CD8-positive, alpha-beta memory T cell (primary cell): ENCODE results near the gene ARID3C. TPM values are rescaled to one million over a fixed set of nuclear protein-coding genes. Genes with fewer than 3 reads are reported as not detected.

Experiments
- CTCF ChIA-PET: fragments of 350-600 bp; sonication (Branson Sonifier 250); formaldehyde crosslinking; loops from one replicate; lab custom pipeline; 2021; ENCODE audit warnings: antibody characterized with exemption; lab: Charles Lee
- POLR2A ChIA-PET: fragments of 350-600 bp; sonication (Branson Sonifier 250); formaldehyde crosslinking; loops from one replicate; lab custom pipeline; 2021; ENCODE audit warnings: antibody characterized with exemption; lab: Charles Lee
- DNase-seq, 5 donors: peaks; one replicate each; pipeline versions ENCODE4 v3.0.0 to v3.0.0-alpha.2; 2020 to 2022; ENCODE audit warnings: mixed read lengths in 1 of 5
- H3K27ac ChIP-seq: one replicate; pipeline ENCODE4 v1.7.0; 2013; ENCODE audit warnings: low read depth, mild to moderate bottlenecking, low read length, moderate library complexity
- H3K27me3 ChIP-seq: 2 replicates; pipeline ENCODE4 v1.7.0; 2013; ENCODE audit warnings: low read length, mild to moderate bottlenecking; ENCODE audit not compliant: insufficient read depth, poor library complexity, severe bottlenecking
- H3K36me3 ChIP-seq: 2 replicates; pipeline ENCODE4 v1.7.0; 2013; ENCODE audit warnings: mild to moderate bottlenecking, low read length, moderate library complexity; ENCODE audit not compliant: insufficient read depth
- H3K4me1 ChIP-seq: 2 replicates; pipeline ENCODE4 v1.7.0; 2013; ENCODE audit warnings: mild to moderate bottlenecking, low read length, moderate library complexity; ENCODE audit not compliant: insufficient read depth
- H3K4me3 ChIP-seq: 2 replicates; pipeline ENCODE4 v1.7.0; 2013; ENCODE audit warnings: mild to moderate bottlenecking, low read length
- H3K9me3 ChIP-seq: 2 replicates; pipeline ENCODE4 v1.7.0; 2013; ENCODE audit warnings: mild to moderate bottlenecking, low read length
- H3K27ac Mint-ChIP-seq, 8 donors: one replicate each; pipeline ENCODE4 v1.8.0; 2020 to 2021; ENCODE audit warnings: mixed read lengths in 8 of 8, mild to moderate bottlenecking in 6 of 8, inconsistent platforms in 3 of 8, moderate library complexity in 3 of 8
- H3K27me3 Mint-ChIP-seq, 2 donors: one replicate each; pipeline ENCODE4 v1.8.0; 2020 to 2021; ENCODE audit warnings: mixed read lengths in 2 of 2, mild to moderate bottlenecking in 1 of 2, moderate library complexity in 1 of 2
- H3K36me3 Mint-ChIP-seq, 3 donors: one replicate each; pipeline ENCODE4 v1.8.0; 2020 to 2021; ENCODE audit warnings: mixed read lengths in 3 of 3, inconsistent platforms in 1 of 3, mild to moderate bottlenecking in 1 of 3
- H3K4me1 Mint-ChIP-seq, 3 donors: one replicate each; pipeline ENCODE4 v1.8.0; 2020 to 2021; ENCODE audit warnings: mixed read lengths in 3 of 3, inconsistent platforms in 1 of 3, mild to moderate bottlenecking in 1 of 3
- H3K4me3 Mint-ChIP-seq, 7 donors: one replicate each; pipeline ENCODE4 v1.8.0; 2020 to 2021; ENCODE audit warnings: mixed read lengths in 7 of 7, mild to moderate bottlenecking in 6 of 7, moderate library complexity in 4 of 7, inconsistent platforms in 2 of 7
- H3K9me3 Mint-ChIP-seq, 5 donors: one replicate each; pipeline ENCODE4 v1.8.0; 2020 to 2022; ENCODE audit warnings: mixed read lengths in 5 of 5, mild to moderate bottlenecking in 3 of 5, moderate library complexity in 2 of 5, inconsistent platforms in 1 of 5
- polyA plus RNA-seq: library from polyadenylated mRNA; unstranded; fragments of 300-500 nt; fragmentation: Illumina TruSeq; gene quantifications from one replicate; pipeline ENCODE4 v1.2.3, GENCODE V29; 2021
- total RNA-seq, 2 experiments: library from RNA; stranded (reverse); gene quantifications; one replicate each; pipeline ENCODE4 v1.2.3, GENCODE V29; 2021

ARID3C gene
- total and polyA plus RNA-seq, 3 experiments from 2014 or later: 0.22 to 0.44 TPM; not detected in 1

DNA sequence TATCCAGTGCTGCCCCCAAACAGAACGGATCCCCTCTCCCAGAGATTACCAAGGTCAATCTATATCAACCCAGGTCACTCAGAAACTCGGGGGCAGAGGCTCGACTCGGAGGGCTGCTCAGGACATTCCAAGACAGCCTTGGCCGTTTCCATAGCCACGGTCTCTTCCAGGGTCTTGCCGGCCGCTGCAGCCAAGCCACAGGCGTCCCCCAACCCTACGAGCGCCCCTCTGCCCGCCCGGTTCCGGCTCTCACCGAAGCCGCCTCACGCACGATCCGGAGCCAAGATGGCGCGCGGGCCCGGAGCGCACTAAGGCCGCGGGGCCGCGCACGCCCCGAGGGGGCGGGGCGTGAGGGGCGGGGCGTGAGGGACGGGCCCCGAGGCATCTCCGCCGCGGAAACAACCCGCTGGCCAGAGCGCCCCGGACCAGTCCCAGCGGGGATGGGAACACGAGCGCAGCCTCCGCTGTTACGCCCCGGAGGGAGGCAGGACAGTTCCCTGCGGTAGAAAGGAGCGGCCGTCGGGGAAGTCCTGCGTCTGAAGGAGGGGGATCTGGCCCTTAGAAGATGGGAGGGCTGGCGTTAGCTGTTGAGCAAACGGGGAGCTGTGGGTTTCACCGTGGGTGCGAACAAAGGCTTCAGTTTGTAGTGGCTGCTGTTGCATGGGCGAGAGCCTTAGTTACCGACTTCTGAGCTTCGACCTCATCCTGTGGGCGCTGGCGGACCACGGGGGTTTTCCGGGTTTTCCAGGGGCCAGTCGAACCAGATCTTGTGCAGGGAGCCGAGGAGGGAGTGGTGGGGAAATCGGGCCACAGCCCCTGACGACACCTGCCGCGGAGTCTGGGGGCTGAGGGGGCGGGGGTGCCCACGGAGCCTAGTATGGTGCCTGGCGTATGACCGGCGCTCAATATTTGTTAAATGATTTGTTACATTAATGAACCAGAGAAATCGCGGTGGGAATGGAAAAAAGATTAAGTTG lies 16.8 kb downstream of the ARID3C start, which contains the start of gene RPP25L:
TSS of gene RPP25L (minus strand) at position 287 of the 977 bp plus-strand sequence. CDS start 801 bp downstream, outside the sequence.
- POLR2A ChIA-PET: interaction anchor here (0.6 to 1.6 kb wide), 8 partner anchors 8 to 53 kb away, joined by 3 to 13 read pairs (median 5); partner anchors contain the start of genes DCTN3, GALT and SIGMAR1
- peak within 1 kb of the TSS; percentile 88 to 99 (median 93) for H3K27ac Mint-ChIP-seq
- H3K4me3 ChIP-seq: peak within 1 kb of the TSS; percentile 90

DNA sequence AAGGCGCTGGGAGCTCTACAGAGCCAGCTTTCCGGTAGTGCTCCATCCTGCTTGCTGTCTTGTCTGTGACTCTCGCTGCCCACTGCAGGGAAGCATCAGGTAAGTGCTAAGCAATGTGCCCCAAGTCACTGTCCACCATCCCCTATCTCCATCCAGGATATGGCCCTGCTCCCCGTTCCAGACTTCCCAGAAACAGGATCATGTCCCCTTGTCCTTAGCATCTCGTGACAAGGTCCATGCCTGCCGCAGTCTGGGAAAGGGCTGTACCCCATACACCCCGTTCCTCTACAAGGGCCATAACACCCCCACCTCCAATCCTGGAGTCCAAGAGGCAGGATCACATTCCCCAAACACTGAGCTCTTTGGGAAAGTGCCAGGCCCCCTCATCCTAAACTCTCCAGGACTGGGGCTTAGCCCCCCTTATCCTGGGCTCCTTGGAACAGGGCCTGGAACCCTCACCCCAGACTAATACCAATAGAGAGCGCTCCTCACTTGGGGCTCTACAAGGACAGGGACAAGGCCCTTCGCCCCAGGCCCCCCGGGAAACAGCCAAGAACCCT lies 17.5 kb downstream of the ARID3C start:
- Histone ChIP-seq H3K4me3 (peak overlapping the region; percentile 90), H3K4me1 (peaks cover 22% of the 10 kb centered on the region), H3K36me3 (peaks cover 3% of the 10 kb centered on the region), H3K27ac (peak overlapping the region; percentile 85), H3K27me3 (no peaks in the 10 kb centered on the region), H3K9me3 (no peaks in the 10 kb centered on the region)
- CTCF ChIA-PET: interaction anchor here (0.6 to 1.9 kb wide), 5 partner anchors 9 to 232 kb away, joined by 3 to 29 read pairs (median 6); partner anchors contain the start of gene DCTN3
- Mint-ChIP-seq H3K36me3 (peaks cover 0 to 40% (median 7%) of the 10 kb centered on the region in 3 donors), H3K27me3 (peaks cover 0 to 2% of the 10 kb centered on the region in 2 donors), H3K4me3 (peak overlapping the region; percentile 85 to 94 (median 88)), H3K9me3 (no peaks in the 10 kb centered on the region), H3K27ac (peak overlapping the region; percentile 88 to 99 (median 93)), H3K4me1 (peaks cover 22 to 32% (median 26%) of the 10 kb centered on the region in 3 donors)
- DNase-seq: peak in 1 of 5 donors; percentile 17
- POLR2A ChIA-PET: interaction anchor here (0.6 to 1.6 kb wide), 5 partner anchors 9 to 50 kb away, joined by 3 to 7 read pairs (median 5); partner anchors contain the start of genes DCTN3, GALT and SIGMAR1

More for the DNA sequence above, 16.8 kb downstream of the ARID3C start, which contains the start of gene RPP25L:
- peaks cover 6% of the 10 kb centered on the region for H3K36me3 ChIP-seq
- H3K4me1 ChIP-seq: peaks cover 22% of the 10 kb centered on the region
- peaks cover 0 to 2% of the 10 kb centered on the region in 2 donors for H3K27me3 Mint-ChIP-seq
- peak within 1 kb of the TSS; percentile 85 for H3K27ac ChIP-seq
- no peaks in the 10 kb centered on the region for H3K27me3 ChIP-seq
- peak within 1 kb of the TSS; percentile 85 to 94 (median 88) for H3K4me3 Mint-ChIP-seq
- peak; percentile 79 to 88 (median 86) for DNase-seq
- peaks cover 0 to 47% (median 12%) of the 10 kb centered on the region in 3 donors for H3K36me3 Mint-ChIP-seq
- CTCF ChIA-PET: interaction anchor here (0.6 to 1.9 kb wide), 14 partner anchors 8 to 233 kb away, joined by 3 to 29 read pairs (median 6); partner anchors contain the start of genes CCL27, DCTN3, GALT and SIGMAR1
- no peaks in the 10 kb centered on the region for H3K9me3 Mint-ChIP-seq
- H3K9me3 ChIP-seq: no peaks in the 10 kb centered on the region
- H3K4me1 Mint-ChIP-seq: peaks cover 22 to 32% (median 26%) of the 10 kb centered on the region in 3 donors

DNA sequence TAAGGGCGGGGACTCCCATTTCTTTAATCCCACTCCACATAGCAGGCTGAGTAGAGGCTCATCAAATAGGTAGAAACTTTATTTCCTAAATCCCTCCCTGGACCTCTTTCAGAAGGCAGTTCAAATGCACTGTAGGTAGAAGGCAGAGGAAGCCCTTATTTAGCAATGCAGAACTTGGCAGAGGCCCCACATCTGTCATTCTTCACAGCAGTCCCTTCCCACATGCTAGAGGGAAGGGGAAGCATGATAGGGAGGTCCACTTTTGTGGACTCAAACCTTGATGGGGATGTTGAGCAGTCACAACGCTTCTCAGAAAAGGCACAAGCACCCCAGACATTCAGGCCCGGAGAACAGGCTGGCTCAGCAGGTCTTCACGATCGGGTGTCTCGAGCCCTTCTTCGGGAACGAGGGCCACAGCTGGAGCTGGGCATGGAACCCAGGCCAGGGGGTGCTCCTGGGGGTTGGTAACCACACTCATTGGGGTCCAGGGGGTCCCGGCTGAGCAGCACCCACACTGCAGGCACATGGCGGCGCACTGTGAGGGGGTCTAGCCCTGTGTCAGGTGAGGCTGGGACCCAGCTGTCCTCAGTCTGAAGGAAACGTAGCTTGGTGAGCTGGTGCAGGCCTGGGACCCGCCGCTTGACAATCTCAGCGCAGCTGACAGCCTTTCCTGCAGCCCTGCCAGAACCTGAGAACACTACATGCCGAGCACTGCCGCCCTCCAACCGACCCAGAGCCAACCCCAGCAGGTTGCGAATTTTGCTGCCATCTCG lies 18.2 kb downstream of the ARID3C start:
- Mint-ChIP-seq H3K36me3 (peaks cover 0 to 33% (median 4%) of the 10 kb centered on the region in 3 donors), H3K27ac (peak overlapping the region in 5 of 8 donors; percentile 48 to 95 (median 81)), H3K4me3 (peak overlapping the region in 6 of 7 donors; percentile 65 to 94 (median 86)), H3K27me3 (peaks cover 0 to 2% of the 10 kb centered on the region in 2 donors), H3K9me3 (no peaks in the 10 kb centered on the region), H3K4me1 (peaks cover 22 to 32% (median 26%) of the 10 kb centered on the region in 3 donors)
- Histone ChIP-seq H3K27me3 (no peaks in the 10 kb centered on the region), H3K36me3 (no peaks in the 10 kb centered on the region), H3K4me1 (peaks cover 22% of the 10 kb centered on the region), H3K9me3 (no peaks in the 10 kb centered on the region), H3K4me3 (peak overlapping the region; percentile 90), H3K27ac (no peak overlapping the region)
- ChIA-PET POLR2A (interaction anchor here (0.6 to 1.6 kb wide), 5 partner anchors 10 to 51 kb away, joined by 3 to 7 read pairs (median 5); partner anchors contain the start of genes DCTN3, GALT and SIGMAR1), CTCF (interaction anchor here (0.6 to 1.9 kb wide), 5 partner anchors 10 to 232 kb away, joined by 3 to 29 read pairs (median 6); partner anchors contain the start of gene DCTN3)
- no peak for DNase-seq

DNA sequence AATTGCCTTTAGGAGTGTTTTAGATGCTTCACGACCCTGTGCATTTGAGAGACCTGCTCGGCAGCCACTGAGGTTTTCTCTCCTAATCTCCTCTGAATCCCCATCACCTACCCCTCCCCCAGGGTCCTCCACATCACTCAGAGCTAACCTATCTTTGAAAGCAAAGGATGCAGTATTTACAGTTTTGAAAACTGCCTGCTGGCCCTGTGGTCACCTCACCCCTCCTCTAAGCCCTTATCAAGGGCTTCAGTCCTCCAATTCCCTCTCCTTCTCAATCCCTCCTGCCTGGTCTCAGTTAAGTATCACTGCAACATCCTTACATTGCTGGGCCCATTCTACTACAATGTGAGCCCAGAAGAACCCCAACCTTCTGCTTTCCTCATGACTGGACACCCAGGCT lies 21.5 kb downstream of the ARID3C start:
- DNase-seq: no peak
- no peak overlapping the region for H3K27ac ChIP-seq
- peaks cover 13% of the 10 kb centered on the region for H3K4me1 ChIP-seq
- H3K36me3 ChIP-seq: no peaks in the 10 kb centered on the region
- H3K27ac Mint-ChIP-seq: no peak overlapping the region
- H3K9me3 ChIP-seq: no peaks in the 10 kb centered on the region
- H3K36me3 Mint-ChIP-seq: peaks cover 0 to 11% (median 4%) of the 10 kb centered on the region in 3 donors
- H3K4me1 Mint-ChIP-seq: peaks cover 14 to 23% (median 20%) of the 10 kb centered on the region in 3 donors
- no peaks in the 10 kb centered on the region for H3K27me3 ChIP-seq
- no peaks in the 10 kb centered on the region for H3K27me3 Mint-ChIP-seq
- no peak overlapping the region for H3K4me3 ChIP-seq
- CTCF ChIA-PET: interaction anchor here (1.3 to 6.9 kb wide), 3 partner anchors 10 to 27 kb away, joined by 7 to 47 read pairs (median 7); no protein-coding TSS in a partner anchor
- no peak overlapping the region for H3K4me3 Mint-ChIP-seq
- H3K9me3 Mint-ChIP-seq: no peaks in the 10 kb centered on the region
- POLR2A ChIA-PET: no interaction called here

DNA sequence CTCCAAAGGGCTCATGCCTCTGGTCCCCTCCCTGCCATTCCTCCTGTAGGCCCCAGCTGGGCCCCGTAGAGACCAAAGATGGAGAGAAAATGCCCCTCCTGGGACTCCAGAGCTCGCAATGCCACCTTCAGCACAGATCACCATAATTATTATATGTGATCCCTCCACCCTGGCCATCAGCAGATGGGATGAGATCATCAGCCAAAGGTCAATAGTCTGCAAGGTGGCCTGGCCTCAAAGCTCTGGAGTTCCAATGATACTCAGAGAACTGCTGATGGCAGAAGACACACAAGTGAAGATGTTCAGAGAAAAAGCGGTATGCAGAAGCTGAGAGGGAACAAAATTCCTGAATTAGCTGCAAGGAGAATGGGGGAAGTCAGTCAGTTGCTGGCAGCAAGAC lies 22.0 kb downstream of the ARID3C start:
- no peak for DNase-seq
- peaks cover 0 to 9% (median 4%) of the 10 kb centered on the region in 3 donors for H3K36me3 Mint-ChIP-seq
- no peak overlapping the region for H3K4me3 ChIP-seq
- H3K9me3 ChIP-seq: no peaks in the 10 kb centered on the region
- no peaks in the 10 kb centered on the region for H3K27me3 ChIP-seq
- ChIA-PET POLR2A (no interaction called here), CTCF (interaction anchor here (1.3 to 6.9 kb wide), 3 partner anchors 11 to 27 kb away, joined by 7 to 47 read pairs (median 7); no protein-coding TSS in a partner anchor)
- H3K4me1 ChIP-seq: peaks cover 11% of the 10 kb centered on the region
- H3K9me3 Mint-ChIP-seq: no peaks in the 10 kb centered on the region
- H3K4me3 Mint-ChIP-seq: no peak overlapping the region
- H3K27ac Mint-ChIP-seq: no peak overlapping the region
- H3K36me3 ChIP-seq: no peaks in the 10 kb centered on the region
- H3K27ac ChIP-seq: no peak overlapping the region
- H3K4me1 Mint-ChIP-seq: peaks cover 13 to 21% (median 17%) of the 10 kb centered on the region in 3 donors
- no peaks in the 10 kb centered on the region for H3K27me3 Mint-ChIP-seq

DNA sequence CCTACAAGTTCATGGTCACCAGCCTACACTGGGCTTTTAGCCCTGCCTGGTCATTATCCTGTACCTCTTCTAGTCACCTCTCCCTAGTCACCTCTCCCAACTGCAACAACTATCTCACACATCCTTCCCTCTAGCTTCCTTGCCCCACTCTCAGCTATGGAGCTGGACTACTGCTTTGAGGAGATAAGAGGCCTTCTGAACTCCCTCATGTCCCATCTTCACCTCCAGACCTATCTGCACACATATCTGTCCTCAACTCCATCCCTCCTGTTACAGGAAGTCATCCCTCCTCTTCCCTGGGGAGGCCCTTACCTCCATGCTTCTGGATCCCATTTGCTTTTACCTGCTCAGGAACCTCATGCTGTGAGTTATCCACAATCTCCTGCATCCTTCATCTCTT lies 22.7 kb downstream of the ARID3C start:
- Histone ChIP-seq H3K36me3 (no peaks in the 10 kb centered on the region), H3K9me3 (no peaks in the 10 kb centered on the region), H3K4me3 (no peak overlapping the region), H3K4me1 (peaks cover 7% of the 10 kb centered on the region), H3K27me3 (no peaks in the 10 kb centered on the region), H3K27ac (no peak overlapping the region)
- Mint-ChIP-seq H3K4me1 (peaks cover 6 to 15% (median 12%) of the 10 kb centered on the region in 3 donors), H3K4me3 (no peak overlapping the region), H3K36me3 (peaks cover 0 to 4% (median 2%) of the 10 kb centered on the region in 3 donors), H3K27me3 (no peaks in the 10 kb centered on the region), H3K27ac (no peak overlapping the region), H3K9me3 (no peaks in the 10 kb centered on the region)
- ChIA-PET CTCF (interaction anchor here (0.7 to 6.9 kb wide), 4 partner anchors 9 to 28 kb away, joined by 3 to 47 read pairs (median 7); no protein-coding TSS in a partner anchor), POLR2A (no interaction called here)
- no peak for DNase-seq
